NOMO-1 (cell line): ENCODE data around the gene ZNF43.
"Not testable (repeated sequence)": the region's sequence is repeated elsewhere in the genome, so short reads cannot be mapped to it uniquely, and the experiment has no call there.

Source experiments
- DNase-seq, 2 experiments: peaks; one replicate each; lab custom pipeline; 2025; ENCODE audit not compliant: unreplicated experiment in 2 of 2; lab: John Stamatoyannopoulos, UW

ZNF43 gene

GRCh38 chr19:21812448-21812847, 23.5 kb downstream of the ZNF43 start:
- no peak for DNase-seq

- DNase-seq, result not testable (repeated sequence)
Observed at GRCh38 chr19:21808400-21809000, 27.5 kb downstream of the ZNF43 start.

GRCh38 chr19:21789466-21790085, 46.4 kb downstream of the ZNF43 start:
- no peak for DNase-seq

- DNase-seq, result no peak
Observed at GRCh38 chr19:21786936-21787335, 49.0 kb downstream of the ZNF43 start.

- DNase-seq, result not testable (repeated sequence)
Observed at GRCh38 chr19:21775792-21776191, 60.2 kb downstream of the ZNF43 start.

- DNase-seq, result peak; percentile 86 to 93
Observed at GRCh38 chr19:21767065-21767800, 68.7 kb downstream of the ZNF43 start, which contains the start of gene ZNF100. Gene ZNF100, minus strand, starts transcription at chr19:21767579. Its CDS starts 150 bp downstream, at chr19:21767429.

GRCh38 chr19:21766705-21767064, 69.3 kb downstream of the ZNF43 start:
- not testable (repeated sequence) for DNase-seq

- DNase-seq, result no peak
Observed at GRCh38 chr19:21765151-21765550, 70.8 kb downstream of the ZNF43 start.

GRCh38 chr19:21761547-21761946, 74.4 kb downstream of the ZNF43 start:
- not testable (repeated sequence) for DNase-seq

GRCh38 chr19:21758296-21758695, 77.7 kb downstream of the ZNF43 start:
- DNase-seq, result no peak

- not testable (repeated sequence) for DNase-seq
Observed at GRCh38 chr19:21755555-21755954, 80.4 kb downstream of the ZNF43 start.
